ENCODE data around the gene GNA12.

Gene GNA12

GRCh38 chr7:2782565-2782964, 61.5 kb downstream of the GNA12 start:
- Mint-ChIP-seq H3K36me3 (ENCODE audit: low read depth) (peaks cover 15% of the 10 kb centered on the region), H3K27me3 (no peaks in the 10 kb centered on the region), H3K9me3 (peaks cover 4% of the 10 kb centered on the region), H3K4me1 (peaks cover 28% of the 10 kb centered on the region), H3K4me3 (peak overlapping the region; percentile 16), H3K27ac (peak overlapping the region; percentile 56)
- DNase-seq (no peak), ATAC-seq (peak; percentile 92)

DNA sequence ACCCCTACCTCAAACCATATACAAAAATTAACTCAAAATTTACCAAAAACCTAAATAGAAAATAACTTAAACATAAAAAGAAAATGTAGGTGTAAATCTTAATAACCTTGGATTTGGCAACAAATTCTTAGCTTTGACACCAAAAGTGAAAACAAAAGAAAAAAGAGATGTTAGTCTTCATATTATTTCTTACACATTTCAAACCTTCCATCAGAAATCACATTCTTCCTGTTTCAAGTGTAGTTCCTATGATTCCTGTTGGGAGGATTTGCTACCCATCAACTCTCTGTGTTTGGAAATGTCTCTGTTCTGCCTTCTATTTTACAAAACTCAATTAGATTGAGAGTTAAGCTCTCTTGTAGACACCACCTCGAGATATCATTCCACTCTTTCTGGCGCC, 62.0 kb downstream of the GNA12 start:
- Mint-ChIP-seq H3K4me1 (peaks cover 28% of the 10 kb centered on the region), H3K4me3 (peak overlapping the region; percentile 16), H3K27me3 (no peaks in the 10 kb centered on the region), H3K27ac (peak overlapping the region; percentile 56), H3K36me3 (ENCODE audit: low read depth) (peaks cover 12% of the 10 kb centered on the region), H3K9me3 (peaks cover 4% of the 10 kb centered on the region)
- ATAC-seq (no peak), DNase-seq (no peak)

DNA sequence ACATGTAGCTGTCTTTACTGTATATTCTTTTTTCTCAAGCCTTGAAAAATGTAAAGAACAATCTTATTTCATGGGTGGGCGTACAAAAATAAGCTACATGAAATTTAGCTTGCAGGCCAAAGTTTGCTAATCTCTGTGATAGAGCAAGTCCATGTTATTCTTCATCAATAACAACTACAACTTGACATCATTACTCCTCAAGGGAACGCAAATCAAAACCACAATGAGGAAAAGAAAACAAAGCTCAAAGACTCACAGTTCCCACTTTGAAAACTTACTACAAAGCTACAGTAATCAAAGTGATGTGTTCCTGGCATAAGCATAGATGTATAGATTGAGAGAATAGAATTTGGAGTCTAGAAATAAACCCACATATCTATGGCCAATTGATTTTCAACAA, 62.5 kb downstream of the GNA12 start:
- no peaks in the 10 kb centered on the region for H3K27me3 Mint-ChIP-seq
- H3K36me3 Mint-ChIP-seq (ENCODE audit: low read depth), result peaks cover 11% of the 10 kb centered on the region
- no peak overlapping the region for H3K4me3 Mint-ChIP-seq
- H3K9me3 Mint-ChIP-seq, result peaks cover 4% of the 10 kb centered on the region
- ATAC-seq (no peak), DNase-seq (no peak)
- peaks cover 28% of the 10 kb centered on the region for H3K4me1 Mint-ChIP-seq
- H3K27ac Mint-ChIP-seq, result no peak overlapping the region

DNA sequence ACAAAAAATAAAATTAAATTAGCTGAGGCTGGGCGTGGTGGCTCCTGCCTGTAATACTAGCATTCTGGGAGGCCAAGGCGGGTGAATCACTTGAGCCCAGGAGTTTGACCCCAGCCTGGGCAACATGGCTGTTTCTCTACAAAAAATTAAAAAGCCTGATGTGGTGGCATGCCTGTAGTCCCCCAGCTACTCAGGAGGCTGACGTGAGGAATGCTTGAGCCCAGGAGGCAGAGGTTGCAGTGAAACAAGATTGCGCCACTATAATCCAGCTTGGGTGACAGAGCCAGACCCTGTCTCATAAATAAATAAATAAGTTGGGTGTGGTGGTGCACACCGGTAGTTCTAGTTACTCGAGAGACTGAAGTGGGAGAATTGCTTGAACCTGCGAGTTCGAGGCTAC, 65.1 kb downstream of the GNA12 start:
- H3K27me3 Mint-ChIP-seq, result no peaks in the 10 kb centered on the region
- H3K4me3 Mint-ChIP-seq, result no peak overlapping the region
- H3K4me1 Mint-ChIP-seq, result peaks cover 28% of the 10 kb centered on the region
- H3K36me3 Mint-ChIP-seq (ENCODE audit: low read depth), result peaks cover 8% of the 10 kb centered on the region
- H3K27ac Mint-ChIP-seq, result no peak overlapping the region
- DNase-seq, result no peak
- ATAC-seq, result no peak
- H3K9me3 Mint-ChIP-seq, result peaks cover 4% of the 10 kb centered on the region

GRCh38 chr7:2777898-2778535, 66.1 kb downstream of the GNA12 start:
- DNase-seq (no peak), ATAC-seq (no peak)
- Mint-ChIP-seq H3K4me1 (peaks cover 34% of the 10 kb centered on the region), H3K27ac (no peak overlapping the region), H3K36me3 (ENCODE audit: low read depth) (peaks cover 8% of the 10 kb centered on the region), H3K4me3 (no peak overlapping the region), H3K27me3 (no peaks in the 10 kb centered on the region), H3K9me3 (peaks cover 4% of the 10 kb centered on the region)

- Mint-ChIP-seq H3K9me3 (no peaks in the 10 kb centered on the region), H3K27ac (no peak overlapping the region), H3K4me3 (no peak overlapping the region), H3K4me1 (peaks cover 34% of the 10 kb centered on the region), H3K27me3 (no peaks in the 10 kb centered on the region), H3K36me3 (ENCODE audit: low read depth) (peaks cover 3% of the 10 kb centered on the region)
- ATAC-seq, result no peak
- no peak for DNase-seq
Observed at GRCh38 chr7:2776401-2776800, 67.7 kb downstream of the GNA12 start.

DNA sequence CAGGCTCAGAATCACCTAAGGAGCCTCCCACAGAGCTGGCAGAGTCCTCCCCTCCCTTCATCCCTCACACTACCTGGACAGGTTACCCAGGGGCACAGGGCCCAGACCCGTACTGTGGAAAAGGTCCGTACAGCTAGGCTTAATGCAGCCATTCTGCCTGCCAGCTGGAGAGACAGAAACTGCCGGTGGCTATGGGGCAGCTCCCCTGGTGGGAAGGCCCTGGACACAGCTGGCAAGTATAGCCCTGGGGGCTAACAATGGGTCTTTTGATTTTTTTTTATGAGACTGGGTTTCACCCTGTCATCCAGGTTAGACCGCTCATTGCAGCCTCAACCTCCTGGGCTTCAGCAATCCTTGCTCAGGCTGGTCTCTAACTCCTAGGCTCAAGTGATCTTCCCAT, 68.3 kb downstream of the GNA12 start:
- ATAC-seq, result no peak
- H3K4me3 Mint-ChIP-seq, result no peak overlapping the region
- no peak overlapping the region for H3K27ac Mint-ChIP-seq

GRCh38 chr7:2775376-2775775, 68.7 kb downstream of the GNA12 start:
- no peak overlapping the region for H3K4me3 Mint-ChIP-seq
- ATAC-seq (no peak), DNase-seq (no peak)
- peaks cover 3% of the 10 kb centered on the region for H3K36me3 Mint-ChIP-seq (ENCODE audit: low read depth)
- no peaks in the 10 kb centered on the region for H3K27me3 Mint-ChIP-seq
- H3K4me1 Mint-ChIP-seq, result peaks cover 36% of the 10 kb centered on the region
- H3K27ac Mint-ChIP-seq, result no peak overlapping the region
- H3K9me3 Mint-ChIP-seq, result no peaks in the 10 kb centered on the region

More for the DNA sequence above, 68.3 kb downstream of the GNA12 start:
- DNase-seq, result no peak
- Mint-ChIP-seq H3K9me3 (no peaks in the 10 kb centered on the region), H3K27me3 (no peaks in the 10 kb centered on the region), H3K4me1 (peaks cover 36% of the 10 kb centered on the region), H3K36me3 (ENCODE audit: low read depth) (peaks cover 3% of the 10 kb centered on the region)

DNA sequence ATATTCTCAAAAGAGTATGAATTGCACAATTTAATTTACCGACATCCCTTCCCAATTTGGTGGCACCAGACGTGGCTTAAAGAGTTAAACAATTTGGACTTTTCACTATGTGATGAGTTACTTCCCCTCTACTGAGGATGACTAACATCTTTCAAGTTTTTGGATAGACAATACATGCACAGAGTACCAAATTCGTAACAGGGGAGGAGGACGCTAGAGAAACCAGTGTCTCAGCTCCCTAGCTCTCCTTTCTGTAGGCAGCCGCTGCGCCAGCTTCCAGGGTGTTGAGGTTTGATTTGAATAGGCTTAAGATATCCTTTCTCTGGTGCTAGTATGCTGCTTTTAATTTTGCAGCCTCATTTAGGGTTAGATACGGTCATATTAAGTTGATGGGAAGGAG, 69.2 kb downstream of the GNA12 start:
- peaks cover 3% of the 10 kb centered on the region for H3K36me3 Mint-ChIP-seq (ENCODE audit: low read depth)
- no peak overlapping the region for H3K4me3 Mint-ChIP-seq
- DNase-seq (no peak), ATAC-seq (no peak)
- H3K9me3 Mint-ChIP-seq, result no peaks in the 10 kb centered on the region
- no peak overlapping the region for H3K27ac Mint-ChIP-seq
- peaks cover 36% of the 10 kb centered on the region for H3K4me1 Mint-ChIP-seq
- no peaks in the 10 kb centered on the region for H3K27me3 Mint-ChIP-seq

DNA sequence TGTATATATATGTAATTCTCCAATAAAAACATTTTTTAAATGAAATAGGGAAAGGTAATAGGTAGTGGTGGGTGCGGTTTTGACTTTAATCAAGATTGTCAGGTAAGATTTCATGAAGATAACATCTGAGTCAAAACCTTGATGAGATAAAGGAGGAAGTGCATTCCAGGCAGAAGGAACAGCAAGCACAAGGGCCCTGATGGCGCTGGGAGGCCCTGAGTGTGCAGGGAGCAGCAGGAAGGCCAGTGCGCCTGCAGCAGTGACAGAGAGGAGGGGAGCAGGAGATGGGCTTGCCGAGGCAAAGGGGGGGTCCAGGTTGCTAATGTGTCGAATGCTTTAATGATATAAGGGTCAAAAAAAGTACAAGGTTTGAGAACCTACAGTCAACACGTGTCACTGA, 69.8 kb downstream of the GNA12 start:
- H3K27me3 Mint-ChIP-seq, result no peaks in the 10 kb centered on the region

DNA sequence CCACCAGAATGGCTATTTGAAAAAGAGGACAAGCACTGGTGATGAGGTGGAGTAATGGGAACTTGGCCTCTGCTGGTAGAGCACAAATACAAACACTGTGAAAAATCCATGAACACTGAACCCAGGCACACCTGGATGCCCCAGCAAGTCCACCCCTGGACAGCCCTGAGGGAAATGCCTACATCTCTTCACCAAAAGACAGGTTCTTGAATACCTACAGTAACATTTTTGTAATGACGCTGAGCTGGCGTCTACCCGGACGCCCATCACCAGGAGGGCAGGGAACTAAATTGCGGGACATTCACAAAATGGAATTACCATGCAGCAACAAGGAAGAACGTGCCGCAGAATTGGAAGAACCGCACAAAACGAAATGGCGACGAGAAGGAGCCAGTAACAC, 70.5 kb downstream of the GNA12 start:
- Mint-ChIP-seq H3K27me3 (no peaks in the 10 kb centered on the region), H3K4me3 (no peak overlapping the region), H3K36me3 (ENCODE audit: low read depth) (peaks cover 5% of the 10 kb centered on the region), H3K4me1 (peaks cover 36% of the 10 kb centered on the region), H3K9me3 (no peaks in the 10 kb centered on the region), H3K27ac (peak overlapping the region; percentile 78)
- no peak for ATAC-seq
- no peak for DNase-seq

More for the DNA sequence above, 69.8 kb downstream of the GNA12 start:
- H3K36me3 Mint-ChIP-seq (ENCODE audit: low read depth), result peaks cover 5% of the 10 kb centered on the region
- H3K4me1 Mint-ChIP-seq, result peaks cover 36% of the 10 kb centered on the region
- DNase-seq (no peak), ATAC-seq (no peak)
- no peak overlapping the region for H3K27ac Mint-ChIP-seq
- no peaks in the 10 kb centered on the region for H3K9me3 Mint-ChIP-seq
- H3K4me3 Mint-ChIP-seq, result no peak overlapping the region

DNA sequence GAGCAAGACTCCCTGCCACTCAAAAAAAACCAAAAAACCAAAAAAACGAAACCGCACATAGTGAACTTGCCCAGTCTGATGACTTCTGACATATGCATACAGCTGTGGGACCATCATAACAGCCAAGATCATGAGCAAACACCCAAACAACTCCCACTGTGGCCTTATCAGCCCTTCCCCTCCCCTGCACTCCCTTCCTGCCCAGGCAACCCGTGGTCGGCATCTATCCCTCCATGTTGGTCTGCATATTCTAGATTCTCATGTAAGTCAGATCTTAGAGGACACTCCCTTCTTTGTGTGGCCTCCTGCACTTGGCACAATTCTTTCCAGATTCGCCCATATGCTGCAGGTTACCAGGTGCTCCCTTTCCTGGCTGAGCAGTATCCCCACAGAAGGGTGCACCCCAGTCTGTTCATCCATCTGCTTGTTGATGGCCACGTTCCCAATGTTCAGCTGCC, 72.8 kb downstream of the GNA12 start:
- no peak overlapping the region for H3K27ac Mint-ChIP-seq

GRCh38 chr7:2764621-2765020, 79.5 kb downstream of the GNA12 start:
- Mint-ChIP-seq H3K27me3 (no peaks in the 10 kb centered on the region), H3K27ac (no peak overlapping the region), H3K36me3 (ENCODE audit: low read depth) (peaks cover 2% of the 10 kb centered on the region), H3K4me3 (no peak overlapping the region), H3K9me3 (no peaks in the 10 kb centered on the region), H3K4me1 (peaks cover 14% of the 10 kb centered on the region)
- no peak for DNase-seq
- ATAC-seq, result no peak

More for the DNA sequence above, 72.8 kb downstream of the GNA12 start:
- no peaks in the 10 kb centered on the region for H3K9me3 Mint-ChIP-seq
- H3K27me3 Mint-ChIP-seq, result no peaks in the 10 kb centered on the region
- peaks cover 36% of the 10 kb centered on the region for H3K4me1 Mint-ChIP-seq
- H3K36me3 Mint-ChIP-seq (ENCODE audit: low read depth), result peaks cover 5% of the 10 kb centered on the region
- H3K4me3 Mint-ChIP-seq, result no peak overlapping the region
- DNase-seq (no peak), ATAC-seq (no peak)

- Mint-ChIP-seq H3K36me3 (ENCODE audit: low read depth) (peaks cover 1% of the 10 kb centered on the region), H3K4me1 (peaks cover 23% of the 10 kb centered on the region), H3K27me3 (no peaks in the 10 kb centered on the region), H3K4me3 (no peak overlapping the region), H3K9me3 (no peaks in the 10 kb centered on the region), H3K27ac (no peak overlapping the region)
- DNase-seq (no peak), ATAC-seq (no peak)
Observed at GRCh38 chr7:2763597-2763996, 80.5 kb downstream of the GNA12 start.

DNA sequence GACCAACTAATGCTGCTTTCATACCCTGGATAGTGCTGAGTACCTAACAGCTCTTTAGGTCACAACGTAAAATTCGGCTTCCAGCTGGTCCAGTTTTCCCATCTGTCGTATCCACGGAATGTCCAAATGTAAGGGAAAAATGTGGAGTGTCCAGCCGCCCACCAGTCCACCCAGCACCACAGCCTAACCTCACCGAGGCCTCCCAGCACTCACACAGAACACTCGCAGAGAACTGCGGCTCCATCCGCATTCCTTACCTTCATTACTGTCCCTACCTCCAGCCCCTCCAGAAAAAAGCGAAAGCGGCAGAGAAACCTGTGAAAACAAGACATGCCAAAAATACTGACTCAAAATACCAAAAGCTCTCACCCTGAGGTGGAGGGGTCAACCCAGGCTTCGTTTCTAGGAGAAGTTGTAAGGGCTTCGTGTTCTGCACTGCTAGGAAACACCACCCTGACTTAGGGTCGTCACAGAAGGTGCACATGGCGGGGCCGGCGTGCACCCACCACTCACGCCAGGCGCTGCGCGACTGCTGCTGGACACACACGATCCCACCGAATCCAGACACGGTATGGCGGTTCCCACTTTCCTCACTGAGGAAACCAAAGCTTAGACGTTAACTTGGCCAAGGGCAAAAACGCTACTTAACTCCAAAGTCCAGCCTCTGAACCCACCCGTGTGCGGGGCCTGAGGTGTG, 82.2 kb downstream of the GNA12 start:
- Mint-ChIP-seq H3K27ac (no peak overlapping the region), H3K27me3 (no peaks in the 10 kb centered on the region), H3K4me3 (no peak overlapping the region), H3K9me3 (no peaks in the 10 kb centered on the region), H3K36me3 (ENCODE audit: low read depth) (peaks cover 1% of the 10 kb centered on the region), H3K4me1 (peaks cover 38% of the 10 kb centered on the region)
- ATAC-seq, result no peak
- no peak for DNase-seq

Measured in activated naive CD8-positive, alpha-beta T cell treated with anti-CD3 and anti-CD28 coated beads, Interleukin-2, amount 50 U/mL, for 24 hours (primary cell).